ENCODE measurements around the gene CLEC10A. TPM values are rescaled to one million over a fixed set of nuclear protein-coding genes. Genes with fewer than 3 reads are reported as not detected.

Gene CLEC10A
- total RNA-seq, 6 donors from 2014 or later: 0.76 to 16.8 (median 5.1) TPM

DNA sequence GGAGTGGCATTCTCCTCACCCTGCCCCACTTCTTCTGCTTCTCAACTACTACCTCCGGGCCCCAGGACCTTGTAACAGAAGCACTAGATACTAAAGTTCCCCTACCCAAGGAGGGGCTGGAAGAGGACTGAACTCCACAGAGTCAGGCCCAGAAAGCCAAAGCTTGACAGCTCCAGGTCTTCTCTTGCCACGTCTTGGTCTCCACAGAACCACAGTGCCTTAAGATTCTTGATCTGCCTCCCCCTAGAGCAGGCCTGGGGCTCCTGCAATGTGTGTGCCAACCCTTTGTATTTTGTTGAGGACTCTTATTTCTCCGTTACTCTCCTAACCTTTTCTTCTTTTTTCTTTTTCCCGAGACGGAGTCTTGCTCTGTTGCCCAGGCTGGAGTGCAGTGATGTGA is 40.2 kb downstream of the CLEC10A start:
- ATAC-seq (ENCODE audit: low FRiP score in 2 of 2): no peak
- no peaks in the 10 kb centered on the region for H3K36me3 ChIP-seq
- TF ChIP-seq EP300 (IDR thresholded peaks at IDR 0.05): no peak
- TF ChIP-seq, protein P1, sequence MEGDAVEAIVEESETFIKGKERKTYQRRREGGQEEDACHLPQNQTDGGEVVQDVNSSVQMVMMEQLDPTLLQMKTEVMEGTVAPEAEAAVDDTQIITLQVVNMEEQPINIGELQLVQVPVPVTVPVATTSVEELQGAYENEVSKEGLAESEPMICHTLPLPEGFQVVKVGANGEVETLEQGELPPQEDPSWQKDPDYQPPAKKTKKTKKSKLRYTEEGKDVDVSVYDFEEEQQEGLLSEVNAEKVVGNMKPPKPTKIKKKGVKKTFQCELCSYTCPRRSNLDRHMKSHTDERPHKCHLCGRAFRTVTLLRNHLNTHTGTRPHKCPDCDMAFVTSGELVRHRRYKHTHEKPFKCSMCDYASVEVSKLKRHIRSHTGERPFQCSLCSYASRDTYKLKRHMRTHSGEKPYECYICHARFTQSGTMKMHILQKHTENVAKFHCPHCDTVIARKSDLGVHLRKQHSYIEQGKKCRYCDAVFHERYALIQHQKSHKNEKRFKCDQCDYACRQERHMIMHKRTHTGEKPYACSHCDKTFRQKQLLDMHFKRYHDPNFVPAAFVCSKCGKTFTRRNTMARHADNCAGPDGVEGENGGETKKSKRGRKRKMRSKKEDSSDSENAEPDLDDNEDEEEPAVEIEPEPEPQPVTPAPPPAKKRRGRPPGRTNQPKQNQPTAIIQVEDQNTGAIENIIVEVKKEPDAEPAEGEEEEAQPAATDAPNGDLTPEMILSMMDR (IDR thresholded peaks at IDR 0.05): no peak
- TF ChIP-seq POLR2AphosphoS5 (IDR thresholded peaks at IDR 0.05): no peak
- no peak for TF ChIP-seq POLR2A (IDR thresholded peaks at IDR 0.05)
- peak overlapping the region in 1 of 4 donors; percentile 77 for H3K27ac ChIP-seq
- H3K4me1 ChIP-seq: peaks cover 32 to 60% (median 39%) of the 10 kb centered on the region in 4 donors
- WGBS, 2 donors: 92 to 97% methylated on average over 5 of the region's 5 CpGs
- H3K9me3 ChIP-seq: no peaks in the 10 kb centered on the region
- DNase-seq: no peak
- no peak overlapping the region for H3K4me3 ChIP-seq
- H3K27me3 ChIP-seq: peaks cover 0 to 23% (median 6%) of the 10 kb centered on the region in 4 donors

DNA sequence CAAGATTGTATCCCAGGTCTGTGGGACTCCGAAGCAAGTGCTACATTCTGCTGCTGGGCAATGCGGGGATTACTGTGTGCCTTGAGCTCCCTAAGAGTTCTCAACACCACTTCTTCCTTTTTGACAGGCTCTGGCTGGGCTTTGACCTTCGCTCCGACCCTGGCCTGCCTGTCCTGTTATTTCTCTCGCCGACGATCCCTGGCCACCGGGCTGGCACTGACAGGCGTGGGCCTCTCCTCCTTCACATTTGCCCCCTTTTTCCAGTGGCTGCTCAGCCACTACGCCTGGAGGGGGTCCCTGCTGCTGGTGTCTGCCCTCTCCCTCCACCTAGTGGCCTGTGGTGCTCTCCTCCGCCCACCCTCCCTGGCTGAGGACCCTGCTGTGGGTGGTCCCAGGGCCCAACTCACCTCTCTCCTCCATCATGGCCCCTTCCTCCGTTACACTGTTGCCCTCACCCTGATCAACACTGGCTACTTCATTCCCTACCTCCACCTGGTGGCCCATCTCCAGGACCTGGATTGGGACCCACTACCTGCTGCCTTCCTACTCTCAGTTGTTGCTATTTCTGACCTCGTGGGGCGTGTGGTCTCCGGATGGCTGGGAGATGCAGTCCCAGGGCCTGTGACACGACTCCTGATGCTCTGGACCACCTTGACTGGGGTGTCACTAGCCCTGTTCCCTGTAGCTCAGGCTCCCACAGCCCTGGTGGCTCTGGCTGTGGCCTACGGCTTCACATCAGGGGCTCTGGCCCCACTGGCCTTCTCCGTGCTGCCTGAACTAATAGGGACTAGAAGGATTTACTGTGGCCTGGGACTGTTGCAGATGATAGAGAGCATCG is 41.8 kb downstream of the CLEC10A start:
- 82 to 88% methylated on average over 16 to 18 of the region's 19 CpGs for WGBS, 2 donors
- TF ChIP-seq POLR2A (IDR thresholded peaks at IDR 0.05) (no peak), POLR2AphosphoS5 (IDR thresholded peaks at IDR 0.05) (no peak), EP300 (IDR thresholded peaks at IDR 0.05) (no peak)
- TF ChIP-seq, protein P1 (IDR thresholded peaks at IDR 0.05): no peak
- peaks cover 34 to 53% (median 35%) of the 10 kb centered on the region in 4 donors for H3K4me1 ChIP-seq
- DNase-seq (no peak), ATAC-seq (ENCODE audit: low FRiP score in 2 of 2) (no peak)
- peak overlapping the region in 2 of 4 donors; percentile 12 to 77 for H3K27ac ChIP-seq
- no peak overlapping the region for H3K4me3 ChIP-seq
- no peaks in the 10 kb centered on the region for H3K9me3 ChIP-seq
- no peaks in the 10 kb centered on the region for H3K36me3 ChIP-seq
- peaks cover 0 to 15% (median 3%) of the 10 kb centered on the region in 4 donors for H3K27me3 ChIP-seq

DNA sequence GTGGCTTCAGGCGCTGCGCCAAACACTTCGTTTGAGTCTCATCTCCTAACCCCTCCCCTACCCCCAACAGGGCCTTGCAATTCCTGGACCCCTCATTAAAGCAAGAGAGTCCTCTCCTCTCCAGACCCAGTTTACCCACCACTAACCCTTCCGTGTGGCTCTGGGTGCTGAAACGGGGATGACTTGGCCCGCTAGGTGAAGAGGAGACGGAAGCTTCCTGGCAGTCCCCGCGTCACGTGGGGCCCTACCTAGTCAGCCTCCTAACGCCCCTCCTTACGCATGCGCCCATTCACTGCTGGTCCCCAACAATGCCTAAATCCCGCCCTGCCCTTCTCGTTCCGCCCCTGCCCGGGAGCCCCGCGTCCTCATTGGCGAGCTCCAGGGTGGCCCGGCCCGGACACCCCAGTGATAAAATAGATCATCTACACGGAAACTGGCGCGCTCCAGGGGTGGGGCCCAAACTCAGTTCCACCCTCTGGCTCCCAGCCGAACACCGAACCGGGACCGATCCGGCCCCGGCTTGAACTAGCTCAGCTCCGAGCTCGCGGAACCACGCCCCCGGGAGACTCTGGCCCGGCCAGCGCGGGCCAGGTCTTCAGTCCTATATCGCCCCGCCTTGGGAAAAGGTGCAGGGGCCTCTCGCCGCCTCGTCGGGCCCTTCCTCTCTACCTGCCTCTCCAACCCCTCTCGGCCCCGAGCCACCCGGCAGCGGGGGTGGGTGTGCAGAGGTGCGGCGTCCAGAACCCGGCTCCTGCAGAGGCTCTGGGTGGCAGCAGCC is 44.3 kb downstream of the CLEC10A start, which contains the start of gene SLC16A13:
Gene SLC16A13, plus strand, starts transcription at position 425 of the 778 bp plus-strand sequence. CDS start 368 bp downstream, outside the sequence.
- ATAC-seq (ENCODE audit: low FRiP score in 2 of 2) (peak; percentile 97 to 98), DNase-seq (peak; percentile 95 to 100)
- H3K4me3 ChIP-seq: peak within 1 kb of the TSS; percentile 59 to 88 (median 64)
- peak within 1 kb of the TSS; percentile 84 to 92 (median 88) for H3K27ac ChIP-seq
- peaks cover 20 to 38% (median 22%) of the 10 kb centered on the region in 4 donors for H3K4me1 ChIP-seq
- H3K36me3 ChIP-seq: no peaks in the 10 kb centered on the region
- H3K9me3 ChIP-seq: no peaks in the 10 kb centered on the region
- 0 to 1% methylated on average over 14 to 24 of the region's 52 CpGs for WGBS, 2 donors
- TF ChIP-seq POLR2AphosphoS5 (IDR thresholded peaks at IDR 0.05) (peak; percentile 86 to 90), POLR2A (IDR thresholded peaks at IDR 0.05) (peak in 3 of 4 donors; percentile 40 to 87 (median 69)), EP300 (IDR thresholded peaks at IDR 0.05) (peak in 1 of 4 donors; percentile 40)
- TF ChIP-seq, protein P1 (IDR thresholded peaks at IDR 0.05): peak in 2 of 6 experiments; percentile 8 to 9
- no peaks in the 10 kb centered on the region for H3K27me3 ChIP-seq

DNA sequence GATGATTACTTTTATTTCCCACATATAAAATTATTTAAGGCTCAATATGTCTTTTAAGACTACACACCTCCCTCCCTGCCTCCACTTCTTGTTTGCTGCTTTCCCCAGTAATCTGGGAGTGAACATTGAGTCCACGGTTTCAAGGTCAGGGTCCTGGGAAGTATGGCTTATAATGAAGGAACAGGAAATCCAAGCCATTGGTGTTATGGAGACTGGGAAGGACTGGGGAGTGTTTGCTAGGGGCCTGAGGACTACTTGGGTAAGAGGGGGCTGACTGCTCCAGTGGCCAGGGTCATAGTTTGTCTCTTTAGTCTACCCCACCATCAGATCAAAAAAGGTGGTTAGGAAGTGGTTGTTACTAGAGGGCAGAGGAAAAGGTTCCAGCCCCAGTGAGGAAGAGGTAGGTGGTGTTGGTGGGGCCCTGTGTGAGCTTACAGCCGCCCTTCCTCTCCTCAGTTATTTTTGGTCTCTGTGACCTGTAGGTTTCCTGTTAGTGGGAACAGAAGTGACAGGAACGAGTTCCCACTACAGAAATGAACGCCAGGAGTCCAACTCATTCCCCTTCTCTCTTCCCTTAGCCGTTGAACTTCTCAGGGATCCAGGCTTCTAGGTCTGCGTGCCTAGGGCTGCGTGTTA is 45.0 kb downstream of the CLEC10A start:
- no peak for TF ChIP-seq POLR2AphosphoS5 (IDR thresholded peaks at IDR 0.05)
- TF ChIP-seq, protein P1 (IDR thresholded peaks at IDR 0.05): peak in 2 of 6 experiments; percentile 7 to 12
- ATAC-seq (ENCODE audit: low FRiP score in 2 of 2) (peak; percentile 20 to 28), DNase-seq (no peak)
- Histone ChIP-seq H3K36me3 (no peaks in the 10 kb centered on the region), H3K27me3 (no peaks in the 10 kb centered on the region), H3K4me3 (peak overlapping the region in 3 of 4 donors; percentile 63 to 88 (median 65)), H3K4me1 (peaks cover 22 to 41% (median 24%) of the 10 kb centered on the region in 4 donors), H3K27ac (peak overlapping the region; percentile 84 to 92 (median 88)), H3K9me3 (no peaks in the 10 kb centered on the region)
- whole genome bisulfite sequencing, 2 donors: 7 to 13% methylated on average over 7 of the region's 7 CpGs
